ENCODE measurements around the gene NEDD8.

The NEDD8 gene

DNA sequence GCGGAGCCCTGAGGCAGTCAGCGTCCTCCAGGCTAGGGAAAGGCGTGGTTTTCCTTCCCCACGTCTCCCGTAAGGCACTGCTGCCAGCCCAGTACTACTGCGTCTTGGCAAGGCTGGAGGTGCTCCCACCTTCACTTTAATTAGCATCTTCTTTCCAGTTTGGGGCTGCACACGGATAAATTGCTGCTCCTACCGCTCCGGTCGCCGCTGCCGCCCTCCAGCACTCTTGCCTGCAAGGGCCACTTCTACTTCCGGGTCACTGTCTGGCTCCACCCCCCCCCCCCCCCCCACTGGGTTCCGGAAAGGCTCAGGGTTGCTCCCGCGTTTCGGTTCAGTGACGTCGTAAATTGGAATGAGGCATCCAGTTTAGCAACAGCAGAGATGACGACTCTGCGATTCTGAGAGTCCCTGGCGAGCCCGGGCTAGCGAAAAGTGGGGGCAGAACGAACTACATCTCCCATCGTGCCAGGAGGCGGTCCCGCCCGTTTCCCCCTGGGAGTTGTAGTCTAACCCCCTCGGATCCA, at the start of gene NEDD8:
TSS of gene NEDD8 (minus strand) at position 247 of the 524 bp plus-strand sequence. CDS start at position 147, 100 bp downstream.
- no peak for TF ChIP-seq ZBTB7A (IDR thresholded peaks at IDR 0.05; ENCODE audit: low read depth)
- TF ChIP-seq, protein P1, sequence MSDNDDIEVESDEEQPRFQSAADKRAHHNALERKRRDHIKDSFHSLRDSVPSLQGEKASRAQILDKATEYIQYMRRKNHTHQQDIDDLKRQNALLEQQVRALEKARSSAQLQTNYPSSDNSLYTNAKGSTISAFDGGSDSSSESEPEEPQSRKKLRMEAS (IDR thresholded peaks at IDR 0.05): peak; percentile 20; the same call in 1 of the 2 replicates
- peak; percentile 29; the same call in 1 of the 2 replicates for TF ChIP-seq TAF1 (IDR thresholded peaks at IDR 0.05; ENCODE audit: low read depth)
- TF ChIP-seq YY1 (IDR thresholded peaks at IDR 0.05; ENCODE audit: low read depth): peak; percentile 32; the same call in 1 of the 2 replicates
- TF ChIP-seq TCF12 (IDR thresholded peaks at IDR 0.05; ENCODE audit: low read depth): peak; percentile 32; the same call in 1 of the 2 replicates
- peak; percentile 35; the same call in 1 of the 2 replicates for TF ChIP-seq NFIC (IDR thresholded peaks at IDR 0.05)
- no peak for TF ChIP-seq EP300 (IDR thresholded peaks at IDR 0.05; ENCODE audit: borderline replicate concordance)
- TF ChIP-seq FOXM1 (IDR thresholded peaks at IDR 0.05; ENCODE audit: borderline replicate concordance, low read depth): no peak

DNA sequence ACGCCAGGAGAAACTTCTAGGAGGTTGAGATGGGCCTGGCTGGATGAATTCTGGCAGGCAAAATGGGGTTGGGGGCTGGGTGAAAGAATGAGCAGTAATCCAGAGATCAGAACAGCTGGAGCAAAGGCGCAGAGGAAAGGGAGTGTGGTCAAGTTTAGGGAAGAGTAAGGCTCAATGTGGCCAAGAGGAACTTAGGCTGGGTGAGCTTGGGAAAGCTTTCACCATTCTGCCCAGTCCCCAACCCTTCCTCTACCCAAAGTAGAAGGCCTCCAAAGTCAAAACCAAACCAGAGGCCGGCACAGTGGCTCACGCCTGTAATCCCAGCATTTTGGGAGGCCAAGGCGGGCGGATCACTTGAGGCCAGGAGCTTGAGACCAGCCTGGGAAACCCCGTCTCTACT, 49.5 kb upstream of the NEDD8 start:
- TF ChIP-seq TEAD4 (IDR thresholded peaks at IDR 0.05) (no peak), EP300 (IDR thresholded peaks at IDR 0.05; ENCODE audit: borderline replicate concordance) (no peak), TAF1 (IDR thresholded peaks at IDR 0.05; ENCODE audit: low read depth) (no peak), TCF12 (IDR thresholded peaks at IDR 0.05; ENCODE audit: low read depth) (no peak), YY1 (IDR thresholded peaks at IDR 0.05; ENCODE audit: low read depth) (no peak), EGR1 (IDR thresholded peaks at IDR 0.05) (no peak), RAD21 (IDR thresholded peaks at IDR 0.05; ENCODE audit: low read depth) (no peak), ZBTB7A (IDR thresholded peaks at IDR 0.05; ENCODE audit: low read depth) (no peak), CEBPB (IDR thresholded peaks at IDR 0.05) (no peak), NFIC (IDR thresholded peaks at IDR 0.05) (no peak), FOXM1 (IDR thresholded peaks at IDR 0.05; ENCODE audit: borderline replicate concordance, low read depth) (no peak)
- TF ChIP-seq, protein P2, sequence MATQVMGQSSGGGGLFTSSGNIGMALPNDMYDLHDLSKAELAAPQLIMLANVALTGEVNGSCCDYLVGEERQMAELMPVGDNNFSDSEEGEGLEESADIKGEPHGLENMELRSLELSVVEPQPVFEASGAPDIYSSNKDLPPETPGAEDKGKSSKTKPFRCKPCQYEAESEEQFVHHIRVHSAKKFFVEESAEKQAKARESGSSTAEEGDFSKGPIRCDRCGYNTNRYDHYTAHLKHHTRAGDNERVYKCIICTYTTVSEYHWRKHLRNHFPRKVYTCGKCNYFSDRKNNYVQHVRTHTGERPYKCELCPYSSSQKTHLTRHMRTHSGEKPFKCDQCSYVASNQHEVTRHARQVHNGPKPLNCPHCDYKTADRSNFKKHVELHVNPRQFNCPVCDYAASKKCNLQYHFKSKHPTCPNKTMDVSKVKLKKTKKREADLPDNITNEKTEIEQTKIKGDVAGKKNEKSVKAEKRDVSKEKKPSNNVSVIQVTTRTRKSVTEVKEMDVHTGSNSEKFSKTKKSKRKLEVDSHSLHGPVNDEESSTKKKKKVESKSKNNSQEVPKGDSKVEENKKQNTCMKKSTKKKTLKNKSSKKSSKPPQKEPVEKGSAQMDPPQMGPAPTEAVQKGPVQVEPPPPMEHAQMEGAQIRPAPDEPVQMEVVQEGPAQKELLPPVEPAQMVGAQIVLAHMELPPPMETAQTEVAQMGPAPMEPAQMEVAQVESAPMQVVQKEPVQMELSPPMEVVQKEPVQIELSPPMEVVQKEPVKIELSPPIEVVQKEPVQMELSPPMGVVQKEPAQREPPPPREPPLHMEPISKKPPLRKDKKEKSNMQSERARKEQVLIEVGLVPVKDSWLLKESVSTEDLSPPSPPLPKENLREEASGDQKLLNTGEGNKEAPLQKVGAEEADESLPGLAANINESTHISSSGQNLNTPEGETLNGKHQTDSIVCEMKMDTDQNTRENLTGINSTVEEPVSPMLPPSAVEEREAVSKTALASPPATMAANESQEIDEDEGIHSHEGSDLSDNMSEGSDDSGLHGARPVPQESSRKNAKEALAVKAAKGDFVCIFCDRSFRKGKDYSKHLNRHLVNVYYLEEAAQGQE (IDR thresholded peaks at IDR 0.05; ENCODE audit: low read depth): no peak
- TF ChIP-seq, protein P1 (IDR thresholded peaks at IDR 0.05): no peak
- TF ChIP-seq, protein P3, sequence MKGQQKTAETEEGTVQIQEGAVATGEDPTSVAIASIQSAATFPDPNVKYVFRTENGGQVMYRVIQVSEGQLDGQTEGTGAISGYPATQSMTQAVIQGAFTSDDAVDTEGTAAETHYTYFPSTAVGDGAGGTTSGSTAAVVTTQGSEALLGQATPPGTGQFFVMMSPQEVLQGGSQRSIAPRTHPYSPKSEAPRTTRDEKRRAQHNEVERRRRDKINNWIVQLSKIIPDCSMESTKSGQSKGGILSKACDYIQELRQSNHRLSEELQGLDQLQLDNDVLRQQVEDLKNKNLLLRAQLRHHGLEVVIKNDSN (IDR thresholded peaks at IDR 0.05): no peak

- no peak for TF ChIP-seq EP300 (IDR thresholded peaks at IDR 0.05; ENCODE audit: borderline replicate concordance)
- TF ChIP-seq, protein P3 (IDR thresholded peaks at IDR 0.05): no peak
- no peak for TF ChIP-seq TCF12 (IDR thresholded peaks at IDR 0.05; ENCODE audit: low read depth)
- no peak for TF ChIP-seq EGR1 (IDR thresholded peaks at IDR 0.05)
- TF ChIP-seq, protein P1 (IDR thresholded peaks at IDR 0.05): no peak
- TF ChIP-seq, protein P2 (IDR thresholded peaks at IDR 0.05; ENCODE audit: low read depth): no peak
- no peak for TF ChIP-seq CEBPB (IDR thresholded peaks at IDR 0.05)
- no peak for TF ChIP-seq NFIC (IDR thresholded peaks at IDR 0.05)
- TF ChIP-seq TAF1 (IDR thresholded peaks at IDR 0.05; ENCODE audit: low read depth): no peak
- TF ChIP-seq CREB1 (IDR thresholded peaks at IDR 0.05; ENCODE audit: low read depth): no peak
- TF ChIP-seq RAD21 (IDR thresholded peaks at IDR 0.05; ENCODE audit: low read depth): no peak
Observed at GRCh38 chr14:24280797-24281460, 48.8 kb upstream of the NEDD8 start.

DNA sequence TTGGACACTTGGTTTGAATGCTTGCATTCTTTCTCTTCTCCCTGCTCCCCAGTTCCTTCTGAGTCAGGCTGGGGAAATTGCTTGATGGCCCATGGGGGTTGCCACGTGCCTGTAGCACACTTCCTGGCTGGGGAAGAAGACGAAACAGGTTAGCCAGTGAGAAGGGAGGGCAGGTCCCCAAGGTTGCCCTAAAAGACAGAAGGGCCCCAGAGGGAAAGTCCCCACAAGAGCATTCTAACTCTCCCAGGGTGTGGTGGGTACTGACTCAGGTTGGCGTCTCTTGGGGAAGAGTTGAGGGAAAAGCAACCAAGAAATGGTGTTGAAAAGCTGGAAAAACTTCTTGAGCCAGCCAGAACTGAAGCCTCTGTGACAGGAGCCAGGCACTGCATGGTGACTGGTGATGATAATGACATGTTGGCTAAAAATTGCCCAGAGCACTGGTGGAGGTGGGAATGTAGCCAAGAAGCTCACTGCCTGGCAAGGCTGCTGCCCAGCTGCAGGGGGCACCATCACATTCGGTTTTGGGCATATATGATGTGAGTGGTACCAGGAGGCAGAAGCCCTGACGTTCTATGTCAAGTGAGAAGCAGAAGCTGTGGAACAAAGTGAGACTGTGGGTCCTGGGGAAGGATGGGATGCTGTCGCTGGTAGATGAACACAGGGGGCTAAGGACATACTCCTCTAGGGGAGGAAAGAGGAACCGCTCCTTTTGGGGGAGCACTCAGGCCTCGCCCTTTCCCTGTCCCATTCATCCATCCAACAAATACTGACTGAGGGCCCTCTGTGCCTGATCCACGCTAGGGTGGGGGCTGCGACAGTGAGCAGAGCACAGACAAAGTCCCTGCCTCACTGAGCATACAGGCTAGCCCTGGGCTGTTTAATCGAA, 47.4 kb upstream of the NEDD8 start:
- TF ChIP-seq EP300 (IDR thresholded peaks at IDR 0.05; ENCODE audit: borderline replicate concordance) (no peak), CREB1 (IDR thresholded peaks at IDR 0.05; ENCODE audit: low read depth) (no peak), NFIC (IDR thresholded peaks at IDR 0.05) (0 out of 2 replicates have a peak, but pooled peaks have one; percentile 10)

DNA sequence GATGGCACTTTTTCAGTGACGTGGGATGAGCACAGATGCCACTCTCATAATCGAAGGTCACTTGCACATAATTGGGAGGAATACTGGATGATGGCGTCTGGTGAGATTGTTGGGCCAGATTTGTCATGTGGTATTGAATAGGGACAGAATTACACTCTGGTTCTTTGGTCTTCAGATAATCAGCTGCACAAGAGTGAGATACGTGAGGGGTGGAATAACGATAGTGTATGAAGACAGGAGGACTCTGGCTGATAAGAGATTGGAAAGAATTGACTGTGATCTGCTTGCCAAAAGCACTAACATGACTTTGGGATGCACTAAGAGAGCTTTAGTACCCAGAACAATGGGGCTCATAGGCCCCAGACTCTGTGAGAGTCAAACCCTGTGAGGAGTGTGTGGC, 46.3 kb upstream of the NEDD8 start:
- TF ChIP-seq RAD21 (IDR thresholded peaks at IDR 0.05; ENCODE audit: low read depth) (no peak), CREB1 (IDR thresholded peaks at IDR 0.05; ENCODE audit: low read depth) (no peak), YY1 (IDR thresholded peaks at IDR 0.05; ENCODE audit: low read depth) (no peak), EGR1 (IDR thresholded peaks at IDR 0.05) (no peak), CEBPB (IDR thresholded peaks at IDR 0.05) (no peak), NFIC (IDR thresholded peaks at IDR 0.05) (no peak), TEAD4 (IDR thresholded peaks at IDR 0.05) (no peak), TCF12 (IDR thresholded peaks at IDR 0.05; ENCODE audit: low read depth) (no peak)
- TF ChIP-seq, protein P1 (IDR thresholded peaks at IDR 0.05): no peak
- TF ChIP-seq, protein P2 (IDR thresholded peaks at IDR 0.05; ENCODE audit: low read depth): no peak
- TF ChIP-seq, protein P3 (IDR thresholded peaks at IDR 0.05): no peak

All from Ishikawa (cell line).